WI38 (cell line): Measurements from ENCODE around the gene WHAMM.

Experiments used
- H3K4me3 ChIP-seq: 2 replicates; pipeline ENCODE4 v1.5.1; 2011; ENCODE audit warnings: low read depth, mild to moderate bottlenecking, control low read depth, low read length
- CTCF ChIP-seq: IDR thresholded peaks from 2 replicates; pipeline ENCODE4 v1.5.1; 2012; ENCODE audit warnings: low read depth, mild to moderate bottlenecking, control low read depth, low read length

WHAMM gene

GRCh38 chr15:82768414-82769054, 40.9 kb upstream of the WHAMM start:
- no peak overlapping the region for H3K4me3 ChIP-seq
- TF ChIP-seq CTCF = no peak

- H3K4me3 ChIP-seq = no peak overlapping the region
- TF ChIP-seq CTCF = no peak
Measured at GRCh38 chr15:82771789-82772607, 37.4 kb upstream of the WHAMM start.

GRCh38 chr15:82774496-82774895, 34.9 kb upstream of the WHAMM start:
- TF ChIP-seq CTCF = no peak
- no peak overlapping the region for H3K4me3 ChIP-seq

GRCh38 chr15:82778755-82779154, 30.7 kb upstream of the WHAMM start:
- no peak for TF ChIP-seq CTCF
- no peak overlapping the region for H3K4me3 ChIP-seq

GRCh38 chr15:82781349-82781748, 28.1 kb upstream of the WHAMM start:
- no peak for TF ChIP-seq CTCF
- no peak overlapping the region for H3K4me3 ChIP-seq

- TF ChIP-seq CTCF = no peak
Measured at GRCh38 chr15:82788496-82788895, 20.9 kb upstream of the WHAMM start.

GRCh38 chr15:82789491-82789890, 19.9 kb upstream of the WHAMM start:
- no peak overlapping the region for H3K4me3 ChIP-seq
- TF ChIP-seq CTCF = no peak

More at GRCh38 chr15:82788496-82788895, 20.9 kb upstream of the WHAMM start:
- no peak overlapping the region for H3K4me3 ChIP-seq
